Measurements from ENCODE around the gene ERP44. TPM values are rescaled to one million over a fixed set of nuclear protein-coding genes. Genes with fewer than 3 reads are reported as not detected.

Gene ERP44
- polyA plus RNA-seq, 1 of the 3 experiments (the other 2 are of a cell fraction), result 10.0 TPM

- TF ChIP-seq MAX (IDR thresholded peaks at IDR 0.05; ENCODE audit: low read depth) (no peak), TCF12 (IDR thresholded peaks at IDR 0.05) (no peak), ZBTB33 (IDR thresholded peaks at IDR 0.05; ENCODE audit: borderline replicate concordance, low read depth) (no peak), SIN3A (IDR thresholded peaks at IDR 0.05; ENCODE audit: borderline replicate concordance, low read depth, low read length) (no peak), ELF1 (IDR thresholded peaks at IDR 0.05) (no peak), USF1 (IDR thresholded peaks at IDR 0.05; ENCODE audit: borderline replicate concordance, low read depth) (no peak)
These were observed 42.2 kb downstream of the ERP44 start (continued) for GRCh38 chr9:100056561-100056960.

- Histone ChIP-seq H3F3A (replicated peaks; ENCODE audit: insufficient read depth) (no peaks in the 10 kb centered on the region), H3K4me2 (no peak overlapping the region), H3K36me3 (replicated peaks in 1 of 2; ENCODE audit: control insufficient read depth in 1 of 2, insufficient read depth in 2 of 2, low read length in 1 of 2) (peaks cover 41 to 45% of the 10 kb centered on the region in 2 experiments), H3K27ac (ENCODE audit: low read depth in 2 of 2, low read length in 1 of 2) (no peak overlapping the region), H4K20me1 (ENCODE audit: insufficient read depth) (no peaks in the 10 kb centered on the region), H3K9ac (no peak overlapping the region), H3K9me2 (no peaks in the 10 kb centered on the region), H3K79me2 (ENCODE audit: insufficient read depth) (no peaks in the 10 kb centered on the region; the same call in none of the 2 replicates), H2AFZ (ENCODE audit: low read depth) (no peak overlapping the region), H3K9me3 (no peaks in the 10 kb centered on the region), H3K4me3 (ENCODE audit: low read depth in 2 of 2, low read length in 1 of 2) (no peak overlapping the region), H3K27me3 (ENCODE audit: insufficient read depth) (no peaks in the 10 kb centered on the region), H3K4me1 (ENCODE audit: control insufficient read depth in 1 of 2, insufficient read depth in 2 of 2, low read depth in 1 of 2, low read length in 1 of 2) (peaks cover 0 to 7% of the 10 kb centered on the region in 2 experiments; a peak in 1 of 4 replicates)
- DNase-seq, result no peak
- POLR2A ChIA-PET, result no interaction called here
- CTCF ChIA-PET, result no interaction called here
- TF ChIP-seq IRF3 (IDR thresholded peaks at IDR 0.05; ENCODE audit: low read depth, low read length) (no peak), SMC3 (IDR thresholded peaks at IDR 0.05; ENCODE audit: low read depth, low read length) (no peak), GABPA (IDR thresholded peaks at IDR 0.05; ENCODE audit: low read depth) (no peak), SIN3A (IDR thresholded peaks at IDR 0.05; ENCODE audit: borderline replicate concordance, low read depth, low read length) (no peak), RCOR1 (IDR thresholded peaks at IDR 0.05; ENCODE audit: low read length) (no peak), TAF1 (IDR thresholded peaks at IDR 0.05; ENCODE audit: borderline replicate concordance, low read depth, low read length) (no peak), RAD21 (IDR thresholded peaks at IDR 0.05; ENCODE audit: low read length) (no peak), ELF1 (IDR thresholded peaks at IDR 0.05) (no peak), CHD2 (IDR thresholded peaks at IDR 0.05; ENCODE audit: low read length, partially characterized antibody) (no peak), EP300 (IDR thresholded peaks at IDR 0.05; ENCODE audit: borderline replicate concordance in 1 of 2, low read depth in 1 of 2, low read length in 1 of 2) (no peak), FOXJ3 (CRISPR knock-in tag; IDR thresholded peaks at IDR 0.05) (no peak), REST (IDR thresholded peaks at IDR 0.05; ENCODE audit: low read depth, low read length) (no peak), FOSL2 (IDR thresholded peaks at IDR 0.05; ENCODE audit: borderline replicate concordance, low read depth) (no peak), TCF12 (IDR thresholded peaks at IDR 0.05) (no peak), ZBTB33 (IDR thresholded peaks at IDR 0.05; ENCODE audit: borderline replicate concordance, low read depth) (no peak), MAX (IDR thresholded peaks at IDR 0.05; ENCODE audit: low read depth) (no peak)
- WGBS (ENCODE audit: low lambda C conversion rate), result 84% methylated on average over 6 of the region's 6 CpGs
These were observed 46.4 kb downstream of the ERP44 start for GRCh38 chr9:100052375-100052774.

Data from SK-N-SH (cell line).